ENCODE measurements around the gene RIMBP2.

Gene RIMBP2

GRCh38 chr12:130468186-130468585 lies 247.9 kb downstream of the RIMBP2 start:
- no peak for TF ChIP-seq CTCF (IDR thresholded peaks at IDR 0.05; ENCODE audit: low read depth, low read length)
- no peak overlapping the region for H3K4me3 ChIP-seq (replicated peaks in 1 of 2; ENCODE audit: low read depth in 2 of 2, low read length in 2 of 2)
- no peak for DNase-seq (ENCODE audit: low read depth in 2 of 2)

- no peak for DNase-seq (ENCODE audit: low read depth in 2 of 2)
- H3K4me3 ChIP-seq (replicated peaks in 1 of 2; ENCODE audit: low read depth in 2 of 2, low read length in 2 of 2), result no peak overlapping the region
- TF ChIP-seq CTCF (IDR thresholded peaks at IDR 0.05; ENCODE audit: low read depth, low read length), result no peak
Measured at GRCh38 chr12:130465626-130466025, 250.5 kb downstream of the RIMBP2 start.

- no peak for TF ChIP-seq CTCF (IDR thresholded peaks at IDR 0.05; ENCODE audit: low read depth, low read length)
- DNase-seq (ENCODE audit: low read depth in 2 of 2), result no peak
- no peak overlapping the region for H3K4me3 ChIP-seq (replicated peaks in 1 of 2; ENCODE audit: low read depth in 2 of 2, low read length in 2 of 2)
Measured at GRCh38 chr12:130465046-130465445, 251.1 kb downstream of the RIMBP2 start.

- no peak overlapping the region for H3K4me3 ChIP-seq (replicated peaks in 1 of 2; ENCODE audit: low read depth in 2 of 2, low read length in 2 of 2)
- TF ChIP-seq CTCF (IDR thresholded peaks at IDR 0.05; ENCODE audit: low read depth, low read length), result no peak
- no peak for DNase-seq (ENCODE audit: low read depth in 2 of 2)
Measured at GRCh38 chr12:130463818-130464670, 252.1 kb downstream of the RIMBP2 start.

GRCh38 chr12:130463275-130463658 lies 252.8 kb downstream of the RIMBP2 start:
- no peak for DNase-seq (ENCODE audit: low read depth in 2 of 2)
- no peak for TF ChIP-seq CTCF (IDR thresholded peaks at IDR 0.05; ENCODE audit: low read depth, low read length)
- no peak overlapping the region for H3K4me3 ChIP-seq (replicated peaks in 1 of 2; ENCODE audit: low read depth in 2 of 2, low read length in 2 of 2)

- H3K4me3 ChIP-seq (replicated peaks in 1 of 2; ENCODE audit: low read depth in 2 of 2, low read length in 2 of 2), result no peak overlapping the region
- no peak for DNase-seq (ENCODE audit: low read depth in 2 of 2)
- TF ChIP-seq CTCF (IDR thresholded peaks at IDR 0.05; ENCODE audit: low read depth, low read length), result no peak
Measured at GRCh38 chr12:130462558-130463274, 253.4 kb downstream of the RIMBP2 start.

Data from cardiac fibroblast (primary cell).